Gastrocnemius medialis (tissue), 4 donors: ENCODE data around the gene EPB41L4B. TPM values are rescaled to one million over a fixed set of nuclear protein-coding genes. Genes with fewer than 3 reads are reported as not detected.
A peak's percentile ranks its signal among the peaks of the same experiment; 100 is the strongest.

Experiments used
- ATAC-seq, 2 donors: fragments of 150-250 bp; one replicate each; pipeline ENCODE4 v1.9.1; 2016
- DNase-seq, 2 donors: peaks; one replicate each; pipeline ENCODE4 v3.0.0-alpha.2; 2019
- H3K27ac ChIP-seq, 4 donors: fragments of 200-600 bp; sonication (generic); 1 replicate in 1 of 4; 2 replicates in 3 of 4; pipeline ENCODE4 v1.5.1; 2016 to 2018; ENCODE audit warnings: mild to moderate bottlenecking in 2 of 4, moderate library complexity in 1 of 4
- H3K27me3 ChIP-seq, 3 donors: fragments of 200-600 bp; sonication (generic) in 2 of 3; 1 replicate in 1 of 3; 2 replicates in 2 of 3; pipeline versions ENCODE4 v1.5.1 to v1.6.0; 2016 to 2019; ENCODE audit warnings: mild to moderate bottlenecking in 1 of 3, moderate library complexity in 1 of 3
- H3K36me3 ChIP-seq, 2 donors: fragments of 200-600 bp; sonication (generic) in 1 of 2; one replicate each; pipeline ENCODE4 v1.5.1; 2017 to 2018
- H3K4me1 ChIP-seq, 2 donors: fragments of 200-600 bp; sonication (generic) in 1 of 2; one replicate each; pipeline ENCODE4 v1.5.1; 2016 to 2017; ENCODE audit warnings: mild to moderate bottlenecking in 2 of 2
- H3K4me3 ChIP-seq, 4 donors: fragments of 200-600 bp; sonication (generic) in 3 of 4; 1 replicate in 1 of 4; 2 replicates in 3 of 4; pipeline ENCODE4 v1.5.1; 2016 to 2019; ENCODE audit warnings: mild to moderate bottlenecking in 2 of 4
- H3K9me3 ChIP-seq, 3 donors: fragments of 200-600 bp; sonication (generic) in 2 of 3; 1 replicate in 1 of 3; 2 replicates in 2 of 3; pipeline ENCODE4 v1.5.1; 2016 to 2019
- CTCF ChIP-seq, 5 experiments: fragments of 450-650 bp in 3 of 5; fragments of 200-600 bp in 2 of 5; sonication (generic) in 2 of 5; IDR thresholded peaks in 4 of 5; conservative IDR thresholded peaks in 1 of 5; 1 replicate in 4 of 5; 2 replicates in 1 of 5; pipeline ENCODE4 v1.5.1; 2016 to 2019; ENCODE audit warnings: antibody characterized with exemption in 5 of 5, mild to moderate bottlenecking in 3 of 5, moderate library complexity in 3 of 5
- POLR2A ChIP-seq, 2 donors: fragments of 450-650 bp; IDR thresholded peaks; one replicate each; pipeline ENCODE4 v1.6.1; 2017; ENCODE audit warnings: antibody characterized with exemption in 2 of 2, mild to moderate bottlenecking in 2 of 2, moderate library complexity in 2 of 2
- in situ Hi-C, 4 donors: fragments of 200-750 bp; cut with MboI; loops; one replicate each; pipeline versions ENCODE4 v1.15.0 to v1.8.0; 2017; ENCODE audit warnings: low sequenced_read_pairs in 4 of 4
- intact Hi-C: fragments of 100-400 bp; cut with DNase I; formaldehyde crosslinking; loops from one replicate; pipeline ENCODE4 v1.15.1; 2023; ENCODE audit warnings: low total_unique reads
- total RNA-seq, 4 donors: library from RNA; depleted of rRNA; stranded (reverse); fragments of >200 nt; gene quantifications; one replicate each; pipeline versions ENCODE4 v1.1.0 to v1.2.3, GENCODE V29; 2016

EPB41L4B gene
- total RNA-seq, 4 donors from 2014 or later, result 3.8 to 6.9 (median 6.1) TPM

GRCh38 chr9:109335121-109335520, 14.3 kb upstream of the EPB41L4B start:
- TF ChIP-seq CTCF (IDR thresholded peaks at IDR 0.05 in 4 of 5, conservative IDR thresholded peaks at IDR 0.05 in 1 of 5) (no peak), POLR2A (IDR thresholded peaks at IDR 0.05) (no peak)
- H3K27me3 ChIP-seq, result no peaks in the 10 kb centered on the region
- no peak overlapping the region for H3K27ac ChIP-seq
- H3K4me1 ChIP-seq, result no peaks in the 10 kb centered on the region
- intact Hi-C loops, result no loop called here
- no peaks in the 10 kb centered on the region for H3K36me3 ChIP-seq
- in situ Hi-C loops, result no loop called here
- ATAC-seq, result no peak
- no peak for DNase-seq
- H3K4me3 ChIP-seq, result no peak overlapping the region
- no peaks in the 10 kb centered on the region for H3K9me3 ChIP-seq

DNA sequence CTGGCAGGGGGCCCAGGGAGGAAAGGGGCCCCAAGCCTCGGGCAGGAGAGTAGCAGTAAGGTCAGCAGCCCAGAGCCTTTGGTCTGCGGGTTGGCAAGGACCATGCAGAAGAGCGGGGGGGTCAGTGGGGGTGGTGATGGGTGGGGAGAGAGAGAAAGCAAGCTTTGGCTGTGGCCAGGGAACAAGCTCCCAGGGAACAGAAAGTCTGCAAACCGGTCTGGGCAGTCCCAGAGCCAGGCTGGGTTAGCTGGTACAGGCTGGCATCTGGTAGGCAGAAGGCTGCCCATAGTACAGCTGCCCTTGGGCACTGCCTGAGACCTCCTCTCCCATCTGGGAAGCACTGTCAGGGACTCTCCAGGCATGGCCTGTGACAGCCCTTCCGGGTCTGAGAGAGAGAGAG, 10.5 kb upstream of the EPB41L4B start:
- no peak overlapping the region for H3K27ac ChIP-seq
- no peaks in the 10 kb centered on the region for H3K36me3 ChIP-seq
- no peaks in the 10 kb centered on the region for H3K27me3 ChIP-seq
- H3K9me3 ChIP-seq, result no peaks in the 10 kb centered on the region
- intact Hi-C loops (no loop called here), in situ Hi-C loops (no loop called here)
- DNase-seq, result no peak
- no peak for ATAC-seq
- TF ChIP-seq POLR2A (IDR thresholded peaks at IDR 0.05) (no peak), CTCF (IDR thresholded peaks at IDR 0.05 in 4 of 5, conservative IDR thresholded peaks at IDR 0.05 in 1 of 5) (no peak)
- no peak overlapping the region for H3K4me3 ChIP-seq
- no peaks in the 10 kb centered on the region for H3K4me1 ChIP-seq

- H3K27ac ChIP-seq, result no peak overlapping the region
- H3K36me3 ChIP-seq, result no peaks in the 10 kb centered on the region
- H3K9me3 ChIP-seq, result no peaks in the 10 kb centered on the region
- no peak for TF ChIP-seq CTCF (IDR thresholded peaks at IDR 0.05 in 4 of 5, conservative IDR thresholded peaks at IDR 0.05 in 1 of 5)
- TF ChIP-seq POLR2A (IDR thresholded peaks at IDR 0.05), result no peak
- H3K4me1 ChIP-seq, result no peaks in the 10 kb centered on the region
- H3K4me3 ChIP-seq, result no peak overlapping the region
- no peak for ATAC-seq
- H3K27me3 ChIP-seq, result no peaks in the 10 kb centered on the region
- in situ Hi-C loops, result loop anchor here in 1 of 4 donors (10.0 kb wide), 1 partner anchor 85 kb away; no protein-coding TSS in a partner anchor
- DNase-seq, result no peak
- intact Hi-C loops, result no loop called here
Observed at GRCh38 chr9:109329638-109330258, 8.9 kb upstream of the EPB41L4B start.

- ATAC-seq (peak; percentile 33 to 39), DNase-seq (peak in 1 of 2 donors; percentile 30)
- Histone ChIP-seq H3K36me3 (no peaks in the 10 kb centered on the region), H3K9me3 (no peaks in the 10 kb centered on the region), H3K4me3 (no peak overlapping the region), H3K27ac (no peak overlapping the region), H3K4me1 (no peaks in the 10 kb centered on the region), H3K27me3 (no peaks in the 10 kb centered on the region)
- TF ChIP-seq POLR2A (IDR thresholded peaks at IDR 0.05) (no peak), CTCF (IDR thresholded peaks at IDR 0.05 in 4 of 5, conservative IDR thresholded peaks at IDR 0.05 in 1 of 5) (no peak)
- in situ Hi-C loops, result loop anchor here in 1 of 4 donors (10.0 kb wide), 1 partner anchor 84 kb away; no protein-coding TSS in a partner anchor
- intact Hi-C loops, result no loop called here
Observed at GRCh38 chr9:109328978-109329637, 8.2 kb upstream of the EPB41L4B start.
